ENCODE results near the gene CHRM2.
A peak's percentile ranks its signal among the peaks of the same experiment; 100 is the strongest.

The CHRM2 gene

GRCh38 chr7:137069249-137069963 lies 201.0 kb downstream of the CHRM2 start:
- Histone ChIP-seq H3K4me3 (ENCODE audit: low read depth, low read length) (no peak overlapping the region), H3K36me3 (no peaks in the 10 kb centered on the region), H3K27me3 (ENCODE audit: insufficient read depth, low read depth, severe bottlenecking) (no peaks in the 10 kb centered on the region), H3K27ac (no peak overlapping the region), H3K9me3 (ENCODE audit: severe bottlenecking) (no peaks in the 10 kb centered on the region)
- TF ChIP-seq CTCF (IDR thresholded peaks at IDR 0.05; ENCODE audit: low read depth, low read length): no peak
- peak; percentile 9 for DNase-seq

Measured in WERI-Rb-1 (cell line).